ENCODE measurements around the gene PTPRN. TPM values are rescaled to one million over a fixed set of nuclear protein-coding genes. Genes with fewer than 3 reads are reported as not detected.

Gene PTPRN
- total RNA-seq, 4 donors from 2014 or later: 0.12 to 1.0 TPM; not detected in 2

- ATAC-seq (ENCODE audit: low FRiP score) (no peak), DNase-seq (ENCODE audit: low spot score) (no peak)
- TF ChIP-seq, protein P1, sequence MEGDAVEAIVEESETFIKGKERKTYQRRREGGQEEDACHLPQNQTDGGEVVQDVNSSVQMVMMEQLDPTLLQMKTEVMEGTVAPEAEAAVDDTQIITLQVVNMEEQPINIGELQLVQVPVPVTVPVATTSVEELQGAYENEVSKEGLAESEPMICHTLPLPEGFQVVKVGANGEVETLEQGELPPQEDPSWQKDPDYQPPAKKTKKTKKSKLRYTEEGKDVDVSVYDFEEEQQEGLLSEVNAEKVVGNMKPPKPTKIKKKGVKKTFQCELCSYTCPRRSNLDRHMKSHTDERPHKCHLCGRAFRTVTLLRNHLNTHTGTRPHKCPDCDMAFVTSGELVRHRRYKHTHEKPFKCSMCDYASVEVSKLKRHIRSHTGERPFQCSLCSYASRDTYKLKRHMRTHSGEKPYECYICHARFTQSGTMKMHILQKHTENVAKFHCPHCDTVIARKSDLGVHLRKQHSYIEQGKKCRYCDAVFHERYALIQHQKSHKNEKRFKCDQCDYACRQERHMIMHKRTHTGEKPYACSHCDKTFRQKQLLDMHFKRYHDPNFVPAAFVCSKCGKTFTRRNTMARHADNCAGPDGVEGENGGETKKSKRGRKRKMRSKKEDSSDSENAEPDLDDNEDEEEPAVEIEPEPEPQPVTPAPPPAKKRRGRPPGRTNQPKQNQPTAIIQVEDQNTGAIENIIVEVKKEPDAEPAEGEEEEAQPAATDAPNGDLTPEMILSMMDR (IDR thresholded peaks at IDR 0.05): no peak
Observed at GRCh38 chr2:219271021-219271420, 38.2 kb downstream of the PTPRN start.

DNA sequence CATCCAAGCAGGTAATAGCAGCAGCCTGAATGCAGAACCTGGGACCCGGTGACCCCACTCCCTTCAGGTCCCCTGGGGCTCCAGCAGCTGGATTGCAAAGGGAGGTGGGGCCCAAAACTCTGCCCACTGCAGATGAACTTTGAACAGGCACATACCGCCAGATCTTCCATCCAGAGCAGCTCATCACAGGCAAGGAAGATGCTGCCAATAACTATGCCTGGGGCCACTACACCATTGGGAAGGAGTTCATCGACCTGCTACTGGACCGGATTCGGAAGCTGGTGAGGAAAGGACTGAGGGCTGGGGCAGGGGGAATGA is 39.2 kb downstream of the PTPRN start:
- ATAC-seq (ENCODE audit: low FRiP score): no peak
- TF ChIP-seq, protein P1 (IDR thresholded peaks at IDR 0.05): no peak
- no peak for DNase-seq (ENCODE audit: low spot score)

- TF ChIP-seq, protein P1 (IDR thresholded peaks at IDR 0.05): no peak
- DNase-seq (ENCODE audit: low spot score): no peak
- no peak for ATAC-seq (ENCODE audit: low FRiP score)
Observed at GRCh38 chr2:219269362-219270054, 39.7 kb downstream of the PTPRN start.

- TF ChIP-seq, protein P1 (IDR thresholded peaks at IDR 0.05): no peak
- DNase-seq (ENCODE audit: low spot score): no peak
- no peak for ATAC-seq (ENCODE audit: low FRiP score)
Observed at GRCh38 chr2:219268294-219268693, 40.9 kb downstream of the PTPRN start.

DNA sequence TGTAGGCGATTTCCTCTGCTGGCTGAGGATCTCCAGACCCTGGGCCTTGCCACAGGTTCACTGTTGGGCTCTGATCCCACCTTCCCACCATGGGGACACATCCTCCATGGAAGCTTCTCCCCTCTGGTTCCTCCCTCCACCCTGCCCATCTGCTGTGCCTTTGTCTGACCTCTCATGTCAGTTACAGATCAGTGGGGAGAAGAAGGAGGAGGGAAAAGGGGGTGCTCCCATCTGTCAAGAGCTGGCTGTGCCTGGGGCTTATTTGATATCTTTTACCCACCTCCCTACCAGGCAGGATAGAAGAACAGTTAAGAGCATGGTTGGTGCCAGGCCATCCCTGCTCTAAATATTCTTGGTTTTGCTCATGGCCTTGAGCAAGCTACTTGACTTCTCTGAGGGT is 42.3 kb downstream of the PTPRN start:
- DNase-seq (ENCODE audit: low spot score) (no peak), ATAC-seq (ENCODE audit: low FRiP score) (no peak)
- TF ChIP-seq, protein P1 (IDR thresholded peaks at IDR 0.05): no peak

DNA sequence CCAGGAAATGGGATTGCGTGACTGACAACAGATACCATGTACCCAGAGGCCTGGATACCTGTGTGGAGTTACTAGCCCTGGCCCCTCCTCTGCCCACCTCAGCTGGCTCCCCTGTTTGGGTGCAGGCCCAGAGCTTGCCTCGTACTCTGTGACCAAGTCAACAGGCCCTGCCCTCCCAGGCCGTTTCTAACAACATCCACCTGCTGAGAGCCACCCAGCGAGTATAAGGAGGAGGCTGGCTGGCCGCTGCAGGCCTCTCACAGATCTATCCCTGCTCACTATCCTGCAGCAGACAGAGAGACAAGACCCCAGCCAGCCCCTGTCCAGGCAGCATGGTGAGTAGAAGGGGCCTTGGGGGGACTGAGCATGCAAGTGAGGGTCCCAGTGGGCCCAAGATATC is 43.0 kb downstream of the PTPRN start:
- TF ChIP-seq, protein P1 (IDR thresholded peaks at IDR 0.05): no peak
- DNase-seq (ENCODE audit: low spot score) (no peak), ATAC-seq (ENCODE audit: low FRiP score) (peak; percentile 23)

Data from omental fat pad (tissue), 4 donors.